Liver (tissue), 9 donors: Measurements from ENCODE around the gene DCP2. TPM values are rescaled to one million over a fixed set of nuclear protein-coding genes. Genes with fewer than 3 reads are reported as not detected.

Experiments
- DNase-seq: peaks from one replicate; pipeline ENCODE4 v3.0.0-alpha.2; 2017; ENCODE audit warnings: low spot score
- H3K27ac ChIP-seq, 2 donors: one replicate each; pipeline ENCODE4 v1.7.0; 2013; ENCODE audit warnings: inconsistent platforms in 2 of 2, low read length in 2 of 2, control low read depth in 1 of 2, low read depth in 1 of 2, mild to moderate bottlenecking in 1 of 2
- H3K27me3 ChIP-seq, 4 donors: one replicate each; pipeline versions ENCODE4 v1.6.1 to v1.7.0; 2013; ENCODE audit warnings: low read length in 3 of 4, inconsistent platforms in 1 of 4, mild to moderate bottlenecking in 1 of 4, moderate library complexity in 1 of 4; ENCODE audit not compliant: control insufficient read depth in 4 of 4, insufficient read depth in 4 of 4
- H3K36me3 ChIP-seq, 4 donors: one replicate each; pipeline versions ENCODE4 v1.6.1 to v1.7.0; 2013; ENCODE audit warnings: low read length in 3 of 4, mild to moderate bottlenecking in 3 of 4, low read depth in 1 of 4, moderate library complexity in 1 of 4; ENCODE audit not compliant: control insufficient read depth in 4 of 4, insufficient read depth in 3 of 4
- H3K4me1 ChIP-seq, 4 donors: one replicate each; pipeline versions ENCODE4 v1.6.1 to v1.7.0; 2013; ENCODE audit warnings: low read length in 3 of 4, mild to moderate bottlenecking in 3 of 4, moderate library complexity in 1 of 4; ENCODE audit not compliant: control insufficient read depth in 4 of 4, insufficient read depth in 4 of 4
- H3K4me3 ChIP-seq, 3 donors: one replicate each; pipeline versions ENCODE4 v1.6.1 to v1.7.0; 2013; ENCODE audit warnings: low read length in 3 of 3, control low read depth in 1 of 3, low read depth in 1 of 3, mild to moderate bottlenecking in 1 of 3
- H3K9ac ChIP-seq, 2 donors: one replicate each; pipeline ENCODE4 v1.7.0; 2013; ENCODE audit warnings: low read length in 2 of 2, mild to moderate bottlenecking in 2 of 2, moderate library complexity in 2 of 2, control low read depth in 1 of 2, low read depth in 1 of 2
- H3K9me3 ChIP-seq, 4 donors: one replicate each; pipeline versions ENCODE4 v1.6.1 to v1.7.0; 2013; ENCODE audit warnings: low read length in 3 of 4; ENCODE audit not compliant: control insufficient read depth in 4 of 4
- ATF3 ChIP-seq: IDR thresholded peaks from 2 replicates; pipeline ENCODE4 v1.6.1; 2016; ENCODE audit warnings: antibody characterized with exemption
- CTCF ChIP-seq: fragments of 150-350 bp; IDR thresholded peaks from 2 replicates; pipeline ENCODE4 v1.5.1; 2017; ENCODE audit warnings: improper control_type of control experiment, low read depth, low read length; ENCODE audit not compliant: missing input control
- EGR1 ChIP-seq, 2 donors: IDR thresholded peaks; 2 replicates each; pipeline ENCODE4 v1.6.1; 2016 to 2018; ENCODE audit warnings: antibody characterized with exemption in 2 of 2, low read depth in 2 of 2
- FOXA1 ChIP-seq: IDR thresholded peaks from 2 replicates; pipeline ENCODE4 v1.6.1; 2016; ENCODE audit warnings: antibody characterized with exemption
- FOXA2 ChIP-seq: IDR thresholded peaks from 2 replicates; pipeline ENCODE4 v1.6.1; 2016; ENCODE audit warnings: antibody characterized with exemption
- GABPA ChIP-seq, 2 donors: IDR thresholded peaks in 1 of 2; conservative IDR thresholded peaks in 1 of 2; 2 replicates each; pipeline ENCODE4 v1.6.1; 2016; ENCODE audit warnings: antibody characterized with exemption in 2 of 2, mild to moderate bottlenecking in 1 of 2, moderate library complexity in 1 of 2
- HNF4A ChIP-seq, 2 donors: conservative IDR thresholded peaks; 2 replicates each; pipeline ENCODE4 v1.6.1; 2016; ENCODE audit warnings: antibody characterized with exemption in 2 of 2, mild to moderate bottlenecking in 2 of 2
- HNF4G ChIP-seq: IDR thresholded peaks from 2 replicates; pipeline ENCODE4 v1.6.1; 2016; ENCODE audit warnings: antibody characterized with exemption
- JUND ChIP-seq, 2 donors: IDR thresholded peaks; 2 replicates each; pipeline ENCODE4 v1.6.1; 2016; ENCODE audit warnings: antibody characterized with exemption in 2 of 2
- MAX ChIP-seq: IDR thresholded peaks from 2 replicates; pipeline ENCODE4 v1.6.1; 2016; ENCODE audit warnings: antibody characterized with exemption
- RAD21 ChIP-seq, 2 donors: IDR thresholded peaks; 2 replicates each; pipeline ENCODE4 v1.6.1; 2016; ENCODE audit warnings: antibody characterized with exemption in 2 of 2, mild to moderate bottlenecking in 2 of 2
- REST ChIP-seq: IDR thresholded peaks from 2 replicates; pipeline ENCODE4 v1.6.1; 2016; ENCODE audit warnings: antibody characterized with exemption, mild to moderate bottlenecking
- RXRA ChIP-seq, 2 donors: IDR thresholded peaks; 2 replicates each; pipeline ENCODE4 v1.6.1; 2017 to 2018; ENCODE audit warnings: antibody characterized with exemption in 2 of 2, mild to moderate bottlenecking in 1 of 2
- SP1 ChIP-seq: IDR thresholded peaks from 2 replicates; pipeline ENCODE4 v1.6.1; 2018; ENCODE audit warnings: antibody characterized with exemption, mild to moderate bottlenecking
- TAF1 ChIP-seq: conservative IDR thresholded peaks from 2 replicates; pipeline ENCODE4 v1.6.1; 2016; ENCODE audit warnings: antibody characterized with exemption, mild to moderate bottlenecking
- YY1 ChIP-seq: IDR thresholded peaks from 2 replicates; pipeline ENCODE4 v1.6.1; 2016; ENCODE audit warnings: antibody characterized with exemption, mild to moderate bottlenecking
- ZBTB33 ChIP-seq: IDR thresholded peaks from 2 replicates; pipeline ENCODE4 v1.6.1; 2016; ENCODE audit warnings: antibody characterized with exemption
- WGBS: extraction: QIAGEN DNeasy Blood & Tissue Kit; methylation state at CpG from one replicate; pipeline ENCODE4 v1.1.7; 2013; 5-methylcytosine and 5-hydroxymethylcytosine counted together
- polyA plus RNA-seq, 2 donors: library from polyadenylated mRNA; stranded (reverse) in 1 of 2; unstranded in 1 of 2; fragments of 200-250 nt in 1 of 2; fragments of >200 nt in 1 of 2; fragmentation: Nextera tagmentation in 1 of 2; extraction: Ambion mirVana in 1 of 2; gene quantifications; one replicate each; pipeline versions ENCODE4 v1.2.1 to v1.2.3, GENCODE V29; 2013 to 2015
- total RNA-seq, 2 donors: library from RNA; depleted of rRNA; stranded (reverse); fragments of >200 nt; gene quantifications; one replicate each; pipeline ENCODE4 v1.2.3, GENCODE V29; 2014
- donor health status: healthy.
- donor health status: healthy.
- donor health status: healthy.
- donor health status: healthy.
- donor health status: healthy.

The DCP2 gene
- total and polyA plus RNA-seq, 4 donors = 2.9 to 44.2 (median 12.4) TPM

- Histone ChIP-seq H3K4me1 (no peaks in the 10 kb centered on the region), H3K9me3 (no peaks in the 10 kb centered on the region), H3K27ac (peak overlapping the region in 1 of 2 donors; percentile 23), H3K27me3 (no peaks in the 10 kb centered on the region), H3K4me3 (no peak overlapping the region), H3K9ac (no peak overlapping the region), H3K36me3 (peaks cover 0 to 63% (median 39%) of the 10 kb centered on the region in 4 donors)
- TF ChIP-seq JUND (IDR thresholded peaks at IDR 0.05) (no peak), TAF1 (no peak), HNF4A (conservative IDR thresholded peaks at IDR 0.05) (no peak), REST (no peak), YY1 (no peak), RXRA (IDR thresholded peaks at IDR 0.05) (no peak), CTCF (no peak), EGR1 (IDR thresholded peaks at IDR 0.05; ENCODE audit: low read depth in 2 of 2) (no peak), GABPA (IDR thresholded peaks at IDR 0.05 in 1 of 2, conservative IDR thresholded peaks at IDR 0.05 in 1 of 2) (no peak), FOXA2 (no peak), RAD21 (IDR thresholded peaks at IDR 0.05) (no peak), HNF4G (no peak), FOXA1 (no peak), ZBTB33 (no peak), MAX (no peak), ATF3 (no peak), SP1 (no peak)
- DNase-seq = no peak
- 61% methylated on average over 9 of the region's 9 CpGs for WGBS
These were observed 74.3 kb downstream of the DCP2 start for GRCh38 chr5:113050721-113051382.
